Peyer's patch (tissue), 4 donors: ENCODE results near the gene DKK3.

Source experiments
- POLR2A ChIP-seq, 2 donors: fragments of 450-650 bp; IDR thresholded peaks; one replicate each; pipeline ENCODE4 v1.5.1; 2017; ENCODE audit warnings: antibody characterized with exemption in 2 of 2, mild to moderate bottlenecking in 2 of 2, moderate library complexity in 2 of 2
- TF ChIP-seq, protein P1 (sequence below), 6 experiments: fragments of 450-650 bp in 4 of 6; fragments of 200-600 bp in 2 of 6; sonication (generic) in 1 of 6; IDR thresholded peaks; one replicate each; pipeline ENCODE4 v1.5.1; 2017 to 2019; ENCODE audit warnings: antibody characterized with exemption in 6 of 6, mild to moderate bottlenecking in 3 of 6, moderate library complexity in 1 of 6

DNA sequence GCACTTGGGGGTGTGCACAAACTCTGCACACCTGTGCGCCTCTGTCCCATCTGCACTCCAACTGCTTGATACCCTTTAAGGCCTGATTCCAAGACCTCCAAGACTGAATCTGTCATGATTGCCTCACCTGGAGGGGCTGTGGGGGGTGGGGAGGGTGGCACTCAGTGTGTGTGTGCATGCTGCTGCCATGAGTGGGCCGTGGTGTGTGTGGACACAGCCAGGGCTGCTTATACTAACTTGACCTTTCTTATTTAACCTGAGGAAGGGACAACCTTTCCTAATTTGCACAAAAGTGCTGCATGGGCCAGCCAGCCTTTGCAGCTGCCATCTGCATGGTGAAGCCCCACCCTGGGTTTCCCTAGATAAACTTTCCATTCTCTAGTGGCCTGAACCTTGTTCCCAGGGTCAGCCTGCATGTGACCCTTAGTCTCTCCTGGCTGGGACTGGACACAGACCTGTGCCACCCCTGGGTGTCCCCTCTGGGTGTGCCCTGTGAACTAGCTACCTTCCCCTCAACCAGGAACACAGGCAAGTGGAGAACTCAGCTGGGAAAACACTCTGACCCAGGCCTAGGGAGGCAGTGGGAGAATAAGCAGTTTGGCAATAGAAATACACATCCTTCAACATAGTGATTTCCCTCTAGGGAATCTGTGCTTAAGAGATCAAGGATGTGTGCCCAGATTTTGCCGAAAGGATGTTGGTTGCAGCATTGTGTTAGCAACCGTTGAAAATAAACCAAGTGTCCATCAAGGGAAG is 45.4 kb upstream of the DKK3 start:
- no peak for TF ChIP-seq POLR2A (IDR thresholded peaks at IDR 0.05)
- TF ChIP-seq, protein P1, sequence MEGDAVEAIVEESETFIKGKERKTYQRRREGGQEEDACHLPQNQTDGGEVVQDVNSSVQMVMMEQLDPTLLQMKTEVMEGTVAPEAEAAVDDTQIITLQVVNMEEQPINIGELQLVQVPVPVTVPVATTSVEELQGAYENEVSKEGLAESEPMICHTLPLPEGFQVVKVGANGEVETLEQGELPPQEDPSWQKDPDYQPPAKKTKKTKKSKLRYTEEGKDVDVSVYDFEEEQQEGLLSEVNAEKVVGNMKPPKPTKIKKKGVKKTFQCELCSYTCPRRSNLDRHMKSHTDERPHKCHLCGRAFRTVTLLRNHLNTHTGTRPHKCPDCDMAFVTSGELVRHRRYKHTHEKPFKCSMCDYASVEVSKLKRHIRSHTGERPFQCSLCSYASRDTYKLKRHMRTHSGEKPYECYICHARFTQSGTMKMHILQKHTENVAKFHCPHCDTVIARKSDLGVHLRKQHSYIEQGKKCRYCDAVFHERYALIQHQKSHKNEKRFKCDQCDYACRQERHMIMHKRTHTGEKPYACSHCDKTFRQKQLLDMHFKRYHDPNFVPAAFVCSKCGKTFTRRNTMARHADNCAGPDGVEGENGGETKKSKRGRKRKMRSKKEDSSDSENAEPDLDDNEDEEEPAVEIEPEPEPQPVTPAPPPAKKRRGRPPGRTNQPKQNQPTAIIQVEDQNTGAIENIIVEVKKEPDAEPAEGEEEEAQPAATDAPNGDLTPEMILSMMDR (IDR thresholded peaks at IDR 0.05): no peak
